ENCODE measurements around the gene PHF11.

DNA sequence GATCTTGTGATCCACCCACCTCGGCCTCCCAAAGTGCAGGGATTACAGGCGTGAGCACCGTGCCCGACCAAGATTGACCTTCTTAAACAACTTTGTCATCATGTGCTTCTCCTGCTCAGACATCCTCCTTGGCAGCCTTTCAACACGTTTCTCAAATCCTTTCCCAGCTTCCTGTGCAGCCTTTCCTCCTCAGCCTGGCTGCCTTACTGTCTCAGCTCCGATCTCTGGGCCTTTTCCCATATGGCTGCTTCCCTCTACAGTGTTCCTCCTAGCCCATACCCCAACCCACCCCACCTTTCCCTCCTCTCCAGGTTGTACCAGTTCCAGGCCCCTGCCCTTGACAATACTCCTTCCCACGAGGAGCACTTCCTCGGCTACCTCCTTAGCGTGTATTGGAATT lies 7.2 kb downstream of the PHF11 start:
- TF ChIP-seq, protein P1, sequence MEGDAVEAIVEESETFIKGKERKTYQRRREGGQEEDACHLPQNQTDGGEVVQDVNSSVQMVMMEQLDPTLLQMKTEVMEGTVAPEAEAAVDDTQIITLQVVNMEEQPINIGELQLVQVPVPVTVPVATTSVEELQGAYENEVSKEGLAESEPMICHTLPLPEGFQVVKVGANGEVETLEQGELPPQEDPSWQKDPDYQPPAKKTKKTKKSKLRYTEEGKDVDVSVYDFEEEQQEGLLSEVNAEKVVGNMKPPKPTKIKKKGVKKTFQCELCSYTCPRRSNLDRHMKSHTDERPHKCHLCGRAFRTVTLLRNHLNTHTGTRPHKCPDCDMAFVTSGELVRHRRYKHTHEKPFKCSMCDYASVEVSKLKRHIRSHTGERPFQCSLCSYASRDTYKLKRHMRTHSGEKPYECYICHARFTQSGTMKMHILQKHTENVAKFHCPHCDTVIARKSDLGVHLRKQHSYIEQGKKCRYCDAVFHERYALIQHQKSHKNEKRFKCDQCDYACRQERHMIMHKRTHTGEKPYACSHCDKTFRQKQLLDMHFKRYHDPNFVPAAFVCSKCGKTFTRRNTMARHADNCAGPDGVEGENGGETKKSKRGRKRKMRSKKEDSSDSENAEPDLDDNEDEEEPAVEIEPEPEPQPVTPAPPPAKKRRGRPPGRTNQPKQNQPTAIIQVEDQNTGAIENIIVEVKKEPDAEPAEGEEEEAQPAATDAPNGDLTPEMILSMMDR (IDR thresholded peaks at IDR 0.05; ENCODE audit: low read length): no peak
- no peak for TF ChIP-seq EZH2 (IDR thresholded peaks at IDR 0.05; ENCODE audit: borderline replicate concordance, low read length)
